Neural crest cell (in vitro differentiated cells): ENCODE results near the gene PPBP. TPM values are rescaled to one million over a fixed set of nuclear protein-coding genes. Genes with fewer than 3 reads are reported as not detected.

Experiments used
- DNase-seq: peaks from one replicate; pipeline ENCODE4 v3.0.0; 2021; ENCODE audit warnings: low read depth, mixed read lengths, low spot score
- H3K27ac Mint-ChIP-seq: one replicate; pipeline ENCODE4 v1.8.0; 2021; ENCODE audit warnings: mild to moderate bottlenecking, mixed read lengths; ENCODE audit not compliant: unreplicated experiment
- H3K27me3 Mint-ChIP-seq: 2 replicates; pipeline ENCODE4 v1.8.0; 2021; ENCODE audit warnings: low read depth, mild to moderate bottlenecking, mixed read lengths
- H3K36me3 Mint-ChIP-seq: 2 replicates; pipeline ENCODE4 v1.8.0; 2021; ENCODE audit warnings: low read depth, mild to moderate bottlenecking, mixed read lengths
- H3K4me1 Mint-ChIP-seq: 2 replicates; pipeline ENCODE4 v1.8.0; 2021; ENCODE audit warnings: mixed read lengths
- H3K4me3 Mint-ChIP-seq: one replicate; pipeline ENCODE4 v1.8.0; 2021; ENCODE audit warnings: mild to moderate bottlenecking, mixed read lengths
- H3K9me3 Mint-ChIP-seq: 2 replicates; pipeline ENCODE4 v1.8.0; 2021; ENCODE audit warnings: mixed read lengths
- total RNA-seq: library from RNA; stranded (reverse); gene quantifications from 2 replicates; pipeline ENCODE4 v1.2.1, GENCODE V29; 2021
- TF ChIP-seq, protein P1 (sequence below): fragments of 200-600 bp; sonication (generic); conservative IDR thresholded peaks from 2 replicates; pipeline ENCODE4 v1.5.0; 2021; ENCODE audit warnings: antibody characterized with exemption, mild to moderate bottlenecking

The PPBP gene
- total RNA-seq, 1 donor from 2014 or later = not detected

DNA sequence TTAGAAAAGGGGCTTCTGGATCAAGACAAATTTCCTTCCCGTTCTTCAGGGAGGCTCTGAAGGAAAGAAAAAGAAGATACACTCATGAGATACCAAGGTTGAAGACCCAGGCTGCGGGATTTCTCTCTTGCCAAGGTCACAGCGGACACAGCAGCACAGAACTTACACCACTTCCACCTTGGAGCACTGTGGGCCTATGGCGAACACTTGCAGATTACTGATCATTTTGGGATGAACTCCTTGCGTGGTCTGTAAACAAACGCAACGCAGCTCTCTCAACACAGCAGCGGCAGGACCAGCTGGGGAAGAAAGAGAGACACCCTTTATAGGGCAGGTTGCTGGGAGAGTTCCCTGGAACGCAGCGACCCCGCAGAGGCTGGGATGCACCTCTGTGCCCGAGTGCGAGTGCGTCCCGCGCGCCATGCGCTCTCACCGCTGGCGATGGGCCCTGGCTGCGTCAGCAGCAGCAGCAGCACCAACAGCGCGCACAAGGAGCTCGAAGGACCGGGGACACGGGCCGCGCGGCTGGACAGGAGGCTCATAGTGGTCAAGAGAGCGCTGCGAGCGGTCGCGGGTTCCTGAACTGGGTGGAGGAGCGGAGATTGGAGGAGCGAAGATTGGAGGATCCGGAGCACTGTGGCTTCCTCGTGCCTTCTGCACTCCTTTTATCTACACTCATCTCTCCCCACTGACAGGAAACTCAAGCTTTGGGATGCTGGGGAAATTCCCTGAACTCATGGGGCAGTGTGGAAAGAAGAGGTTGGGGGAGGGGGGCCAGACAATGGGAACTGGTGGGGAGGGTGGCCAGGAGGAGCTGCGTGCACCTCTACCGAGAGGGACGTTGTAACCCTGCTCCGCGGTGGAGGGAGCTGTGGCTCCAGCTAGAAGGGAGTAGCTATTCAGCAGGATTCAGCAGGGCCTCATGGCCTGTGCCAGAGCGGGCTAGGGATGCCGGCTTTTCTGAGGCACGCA is 10.3 kb upstream of the PPBP start, which contains the start of gene CXCL5:
Gene CXCL5, minus strand, starts transcription at position 638 of the 972 bp plus-strand sequence. Its CDS starts 96 bp downstream, at position 542.
- H3K36me3 Mint-ChIP-seq = no peaks in the 10 kb centered on the region
- DNase-seq = peak; percentile 26
- peak within 1 kb of the TSS; percentile 50 for H3K27ac Mint-ChIP-seq
- peak within 1 kb of the TSS; percentile 82 for H3K4me3 Mint-ChIP-seq
- no peaks in the 10 kb centered on the region for H3K9me3 Mint-ChIP-seq
- TF ChIP-seq, protein P1, sequence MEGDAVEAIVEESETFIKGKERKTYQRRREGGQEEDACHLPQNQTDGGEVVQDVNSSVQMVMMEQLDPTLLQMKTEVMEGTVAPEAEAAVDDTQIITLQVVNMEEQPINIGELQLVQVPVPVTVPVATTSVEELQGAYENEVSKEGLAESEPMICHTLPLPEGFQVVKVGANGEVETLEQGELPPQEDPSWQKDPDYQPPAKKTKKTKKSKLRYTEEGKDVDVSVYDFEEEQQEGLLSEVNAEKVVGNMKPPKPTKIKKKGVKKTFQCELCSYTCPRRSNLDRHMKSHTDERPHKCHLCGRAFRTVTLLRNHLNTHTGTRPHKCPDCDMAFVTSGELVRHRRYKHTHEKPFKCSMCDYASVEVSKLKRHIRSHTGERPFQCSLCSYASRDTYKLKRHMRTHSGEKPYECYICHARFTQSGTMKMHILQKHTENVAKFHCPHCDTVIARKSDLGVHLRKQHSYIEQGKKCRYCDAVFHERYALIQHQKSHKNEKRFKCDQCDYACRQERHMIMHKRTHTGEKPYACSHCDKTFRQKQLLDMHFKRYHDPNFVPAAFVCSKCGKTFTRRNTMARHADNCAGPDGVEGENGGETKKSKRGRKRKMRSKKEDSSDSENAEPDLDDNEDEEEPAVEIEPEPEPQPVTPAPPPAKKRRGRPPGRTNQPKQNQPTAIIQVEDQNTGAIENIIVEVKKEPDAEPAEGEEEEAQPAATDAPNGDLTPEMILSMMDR = no peak
- peaks cover 11% of the 10 kb centered on the region for H3K4me1 Mint-ChIP-seq
- H3K27me3 Mint-ChIP-seq = peaks cover 43% of the 10 kb centered on the region

DNA sequence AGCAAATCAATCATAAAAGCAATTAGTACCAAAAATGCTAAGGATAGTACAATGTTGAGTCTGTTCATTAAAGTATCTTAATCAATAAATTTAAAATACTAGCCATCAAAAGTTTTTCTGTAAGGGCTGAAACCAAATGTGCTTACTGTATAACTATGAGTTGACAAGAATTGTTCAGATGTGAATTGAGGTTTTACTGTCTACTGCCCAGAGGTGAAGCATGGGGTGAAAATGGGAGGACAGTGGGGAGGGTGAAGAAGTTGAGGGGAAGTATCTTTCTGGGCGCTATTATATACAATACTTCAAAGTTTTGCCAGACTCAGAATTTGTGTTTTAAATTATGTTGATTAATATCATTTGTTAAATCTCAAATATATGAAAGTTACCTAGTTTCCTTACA is 4.1 kb upstream of the PPBP start:
- TF ChIP-seq, protein P1 = no peak
- Mint-ChIP-seq H3K4me1 (no peaks in the 10 kb centered on the region), H3K27me3 (peaks cover 24% of the 10 kb centered on the region), H3K36me3 (no peaks in the 10 kb centered on the region), H3K9me3 (no peaks in the 10 kb centered on the region), H3K27ac (no peak overlapping the region), H3K4me3 (no peak overlapping the region)
- DNase-seq = no peak

DNA sequence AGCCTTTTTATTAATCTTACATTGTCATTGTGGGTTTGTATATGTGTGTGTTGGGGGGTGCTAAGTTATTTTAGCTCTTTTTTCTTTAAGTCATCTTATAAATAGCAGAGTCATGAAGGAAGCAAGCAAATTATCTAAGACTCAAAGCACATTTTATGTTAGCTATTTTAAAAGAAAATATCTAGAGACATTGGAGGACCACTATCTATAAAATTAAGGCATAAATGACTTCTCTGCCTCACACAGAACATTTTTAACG is 3.7 kb upstream of the PPBP start:
- no peaks in the 10 kb centered on the region for H3K4me1 Mint-ChIP-seq
- H3K4me3 Mint-ChIP-seq = no peak overlapping the region
- H3K9me3 Mint-ChIP-seq = no peaks in the 10 kb centered on the region
- H3K27me3 Mint-ChIP-seq = peaks cover 21% of the 10 kb centered on the region
- DNase-seq = no peak
- TF ChIP-seq, protein P1 = no peak
- H3K27ac Mint-ChIP-seq = no peak overlapping the region
- no peaks in the 10 kb centered on the region for H3K36me3 Mint-ChIP-seq

DNA sequence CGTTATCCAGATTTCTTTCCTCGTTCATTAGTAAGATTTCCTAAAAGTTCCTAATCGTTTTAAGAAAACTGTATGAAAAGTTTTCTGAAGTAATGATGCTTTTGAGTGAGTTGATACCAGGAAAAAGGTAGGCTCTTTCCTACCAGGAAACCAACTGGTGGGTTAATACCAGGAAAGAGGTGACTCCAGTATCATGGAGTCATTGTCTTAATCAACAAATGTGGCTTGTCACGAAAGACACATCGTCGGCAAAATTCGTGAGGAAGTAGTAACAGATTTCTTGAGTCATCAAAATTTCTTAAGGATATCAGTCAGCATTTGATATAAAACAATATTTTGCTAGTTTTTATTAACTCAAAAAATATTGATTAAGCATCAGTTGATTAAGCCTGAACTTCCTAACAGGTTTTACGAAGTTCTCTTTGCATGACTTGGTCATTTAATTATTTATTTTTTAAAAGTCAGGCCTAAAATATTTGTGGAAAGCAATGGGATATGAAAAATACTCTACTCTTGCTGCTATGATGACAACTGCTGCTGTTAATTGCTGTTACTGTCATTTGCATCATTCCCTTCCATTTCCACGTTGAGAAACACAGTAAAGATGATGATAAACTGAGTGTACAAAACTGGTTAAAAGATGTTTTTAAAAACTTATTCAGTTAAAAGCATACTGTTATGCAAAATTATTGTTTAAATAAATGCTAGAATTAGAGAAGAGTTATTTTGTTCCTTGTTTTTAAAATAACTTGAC is 3.2 kb upstream of the PPBP start:
- no peak for DNase-seq
- H3K27ac Mint-ChIP-seq = no peak overlapping the region
- H3K4me1 Mint-ChIP-seq = no peaks in the 10 kb centered on the region
- TF ChIP-seq, protein P1 = no peak
- H3K27me3 Mint-ChIP-seq = peaks cover 21% of the 10 kb centered on the region
- no peaks in the 10 kb centered on the region for H3K36me3 Mint-ChIP-seq
- no peak overlapping the region for H3K4me3 Mint-ChIP-seq
- H3K9me3 Mint-ChIP-seq = no peaks in the 10 kb centered on the region

DNA sequence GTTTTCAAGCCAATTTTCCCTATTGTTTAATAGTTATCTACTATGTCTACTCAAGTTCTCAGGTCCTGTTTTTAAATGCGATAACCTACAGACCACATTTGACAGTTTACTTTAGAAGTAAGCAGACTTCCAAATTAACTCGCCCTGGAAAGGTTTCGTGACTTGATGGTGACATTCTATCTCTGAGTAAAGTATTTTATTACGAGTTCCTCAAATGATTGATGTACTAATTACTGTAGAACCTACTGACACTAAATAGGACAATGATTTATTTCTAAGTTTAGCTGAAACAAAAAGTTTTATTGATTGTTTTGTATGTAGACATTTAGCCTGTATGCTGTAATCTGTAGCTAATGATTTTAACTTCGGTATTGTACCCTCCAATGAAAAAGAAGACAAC is 1.9 kb upstream of the PPBP start:
- TF ChIP-seq, protein P1 = no peak

More for the DNA sequence above, 1.9 kb upstream of the PPBP start:
- no peaks in the 10 kb centered on the region for H3K9me3 Mint-ChIP-seq
- DNase-seq = no peak
- peaks cover 12% of the 10 kb centered on the region for H3K27me3 Mint-ChIP-seq
- no peaks in the 10 kb centered on the region for H3K4me1 Mint-ChIP-seq
- no peak overlapping the region for H3K27ac Mint-ChIP-seq
- no peak overlapping the region for H3K4me3 Mint-ChIP-seq
- H3K36me3 Mint-ChIP-seq = no peaks in the 10 kb centered on the region
